Mesendoderm (in vitro differentiated cells): Measurements from ENCODE around the gene HHIP.

Source experiments
- DNase-seq: peaks from one replicate; pipeline ENCODE4 v3.0.0; 2013
- H2AK5ac ChIP-seq: 2 replicates; pipeline ENCODE4 v1.6.1; 2013; ENCODE audit warnings: low read length, inconsistent platforms
- H2BK120ac ChIP-seq: 2 replicates; pipeline ENCODE4 v1.6.1; 2013; ENCODE audit warnings: low read depth, mild to moderate bottlenecking, low read length, moderate library complexity, mixed read lengths
- H2BK15ac ChIP-seq: replicated peaks from 2 replicates; pipeline ENCODE4 v1.6.1; 2013; ENCODE audit warnings: low read depth, mild to moderate bottlenecking, moderate library complexity
- H2BK5ac ChIP-seq: 2 replicates; pipeline ENCODE4 v1.6.1; 2013; ENCODE audit warnings: low read length, inconsistent platforms
- H3K18ac ChIP-seq: 2 replicates; pipeline ENCODE4 v1.6.1; 2013; ENCODE audit warnings: mild to moderate bottlenecking, low read length, mixed read lengths
- H3K23ac ChIP-seq: one replicate; pipeline ENCODE4 v1.6.1; 2013; ENCODE audit warnings: low read length
- H3K27ac ChIP-seq: 2 replicates; pipeline ENCODE4 v1.5.1; 2013; ENCODE audit warnings: low read depth, mild to moderate bottlenecking, inconsistent platforms, low read length, moderate library complexity
- H3K27me3 ChIP-seq: 2 replicates; pipeline ENCODE4 v1.6.1; 2013; ENCODE audit warnings: low read length, control low read depth, mild to moderate bottlenecking, inconsistent platforms; ENCODE audit not compliant: insufficient read depth, poor library complexity
- H3K36me3 ChIP-seq: 2 replicates; pipeline ENCODE4 v1.6.1; 2013; ENCODE audit warnings: low read length, inconsistent platforms; ENCODE audit not compliant: control insufficient read depth, insufficient read depth
- H3K4ac ChIP-seq: one replicate; pipeline ENCODE4 v1.6.1; 2013; ENCODE audit warnings: low read depth, mild to moderate bottlenecking, low read length, moderate library complexity
- H3K4me1 ChIP-seq: 2 replicates; pipeline ENCODE4 v1.6.1; 2013; ENCODE audit warnings: low read depth, low read length, inconsistent platforms; ENCODE audit not compliant: control insufficient read depth
- H3K4me2 ChIP-seq: 2 replicates; pipeline ENCODE4 v1.6.1; 2013; ENCODE audit warnings: low read length
- H3K4me3 ChIP-seq: 2 replicates; pipeline ENCODE4 v1.5.1; 2013; ENCODE audit warnings: mild to moderate bottlenecking, low read length
- H3K56ac ChIP-seq: one replicate; pipeline ENCODE4 v1.6.1; 2013; ENCODE audit warnings: low read length
- H3K79me1 ChIP-seq: 2 replicates; pipeline ENCODE4 v1.6.1; 2013; ENCODE audit warnings: low read length, inconsistent platforms
- H3K79me2 ChIP-seq: 2 replicates; pipeline ENCODE4 v1.6.1; 2013; ENCODE audit warnings: mild to moderate bottlenecking, low read length; ENCODE audit not compliant: control insufficient read depth, insufficient read depth
- H3K9ac ChIP-seq: 2 replicates; pipeline ENCODE4 v1.6.1; 2013; ENCODE audit warnings: low read length, inconsistent platforms
- H4K5ac ChIP-seq: one replicate; pipeline ENCODE4 v1.6.1; 2013; ENCODE audit warnings: low read length
- H4K8ac ChIP-seq: one replicate; pipeline ENCODE4 v1.6.1; 2013; ENCODE audit warnings: low read depth, mild to moderate bottlenecking, control low read depth, low read length, moderate library complexity
- WGBS: extraction: QIAGEN DNeasy Blood & Tissue Kit; methylation state at CpG from one replicate; pipeline ENCODE4 v1.1.7; 2013; ENCODE audit warnings: low lambda C conversion rate, missing lambda C conversion rate; ENCODE audit not compliant: insufficient coverage; ENCODE audit errors: extremely low coverage; 5-methylcytosine and 5-hydroxymethylcytosine counted together

The HHIP gene

GRCh38 chr4:144674711-144675110 is 28.8 kb downstream of the HHIP start:
- H3K9ac ChIP-seq: no peak overlapping the region
- H3K18ac ChIP-seq: no peak overlapping the region
- H3K56ac ChIP-seq: no peak overlapping the region
- H3K36me3 ChIP-seq: no peaks in the 10 kb centered on the region
- H2BK15ac ChIP-seq: no peak overlapping the region
- H3K79me1 ChIP-seq: no peaks in the 10 kb centered on the region
- H3K79me2 ChIP-seq: no peaks in the 10 kb centered on the region
- H4K5ac ChIP-seq: no peak overlapping the region
- no peaks in the 10 kb centered on the region for H3K27me3 ChIP-seq
- H2BK5ac ChIP-seq: no peak overlapping the region
- H3K4me2 ChIP-seq: no peak overlapping the region
- H3K4ac ChIP-seq: no peak overlapping the region
- no peak overlapping the region for H3K27ac ChIP-seq
- no peak overlapping the region for H3K4me3 ChIP-seq
- no peak overlapping the region for H4K8ac ChIP-seq
- no CpG with 5 or more reads among the region's 1 CpG for WGBS
- H3K4me1 ChIP-seq: no peaks in the 10 kb centered on the region
- H2AK5ac ChIP-seq: no peak overlapping the region
- no peak overlapping the region for H2BK120ac ChIP-seq
- H3K23ac ChIP-seq: no peak overlapping the region
- DNase-seq: no peak

GRCh38 chr4:144681806-144682205 is 35.9 kb downstream of the HHIP start:
- Histone ChIP-seq H3K4me1 (no peaks in the 10 kb centered on the region), H3K4me2 (no peak overlapping the region), H3K18ac (no peak overlapping the region), H3K9ac (no peak overlapping the region), H2BK15ac (no peak overlapping the region), H3K27ac (no peak overlapping the region), H2BK120ac (no peak overlapping the region), H3K36me3 (no peaks in the 10 kb centered on the region), H3K4ac (no peak overlapping the region), H4K8ac (no peak overlapping the region), H2BK5ac (no peak overlapping the region), H3K79me2 (no peaks in the 10 kb centered on the region), H2AK5ac (no peak overlapping the region), H3K23ac (no peak overlapping the region), H4K5ac (no peak overlapping the region), H3K56ac (no peak overlapping the region), H3K4me3 (no peak overlapping the region), H3K27me3 (no peaks in the 10 kb centered on the region), H3K79me1 (no peaks in the 10 kb centered on the region)
- DNase-seq: no peak
- WGBS: no CpG with 5 or more reads among the region's 3 CpGs

GRCh38 chr4:144683516-144683915 is 37.6 kb downstream of the HHIP start:
- DNase-seq: no peak
- no peak overlapping the region for H3K4ac ChIP-seq
- no peak overlapping the region for H2BK120ac ChIP-seq
- no peak overlapping the region for H3K23ac ChIP-seq
- H3K4me3 ChIP-seq: no peak overlapping the region
- H3K56ac ChIP-seq: no peak overlapping the region
- H4K8ac ChIP-seq: no peak overlapping the region
- no peak overlapping the region for H3K4me2 ChIP-seq
- no peaks in the 10 kb centered on the region for H3K27me3 ChIP-seq
- H3K79me1 ChIP-seq: no peaks in the 10 kb centered on the region
- no peak overlapping the region for H3K18ac ChIP-seq
- no peaks in the 10 kb centered on the region for H3K79me2 ChIP-seq
- H3K27ac ChIP-seq: no peak overlapping the region
- no peak overlapping the region for H2AK5ac ChIP-seq
- H2BK15ac ChIP-seq: no peak overlapping the region
- no peaks in the 10 kb centered on the region for H3K4me1 ChIP-seq
- no peak overlapping the region for H3K9ac ChIP-seq
- WGBS: no CpG with 5 or more reads among the region's 8 CpGs
- H2BK5ac ChIP-seq: no peak overlapping the region
- no peak overlapping the region for H4K5ac ChIP-seq
- H3K36me3 ChIP-seq: no peaks in the 10 kb centered on the region

- no peak overlapping the region for H3K4ac ChIP-seq
- H2AK5ac ChIP-seq: no peak overlapping the region
- no peak overlapping the region for H3K4me2 ChIP-seq
- DNase-seq: no peak
- H3K4me3 ChIP-seq: no peak overlapping the region
- H3K79me1 ChIP-seq: no peaks in the 10 kb centered on the region
- no peak overlapping the region for H3K9ac ChIP-seq
- no peak overlapping the region for H4K8ac ChIP-seq
- no peak overlapping the region for H3K18ac ChIP-seq
- H2BK15ac ChIP-seq: no peak overlapping the region
- H2BK5ac ChIP-seq: no peak overlapping the region
- H3K36me3 ChIP-seq: no peaks in the 10 kb centered on the region
- H3K27me3 ChIP-seq: no peaks in the 10 kb centered on the region
- H3K27ac ChIP-seq: no peak overlapping the region
- WGBS: no CpG with 5 or more reads among the region's 3 CpGs
- H3K4me1 ChIP-seq: no peaks in the 10 kb centered on the region
- no peak overlapping the region for H4K5ac ChIP-seq
- H3K79me2 ChIP-seq: no peaks in the 10 kb centered on the region
- no peak overlapping the region for H3K56ac ChIP-seq
- H3K23ac ChIP-seq: no peak overlapping the region
- H2BK120ac ChIP-seq: no peak overlapping the region
These were observed 40.0 kb downstream of the HHIP start for GRCh38 chr4:144685911-144686310.

- Histone ChIP-seq H3K18ac (no peak overlapping the region), H3K56ac (no peak overlapping the region), H3K27ac (no peak overlapping the region), H3K4me2 (no peak overlapping the region), H2BK5ac (no peak overlapping the region), H3K79me1 (no peaks in the 10 kb centered on the region), H3K36me3 (no peaks in the 10 kb centered on the region), H3K9ac (no peak overlapping the region), H2BK15ac (no peak overlapping the region), H3K4me1 (no peaks in the 10 kb centered on the region), H3K4me3 (no peak overlapping the region), H2AK5ac (no peak overlapping the region), H3K4ac (no peak overlapping the region), H3K23ac (no peak overlapping the region), H3K27me3 (no peaks in the 10 kb centered on the region), H3K79me2 (no peaks in the 10 kb centered on the region), H2BK120ac (no peak overlapping the region), H4K5ac (no peak overlapping the region), H4K8ac (no peak overlapping the region)
- DNase-seq: no peak
- WGBS: no CpG with 5 or more reads among the region's 2 CpGs
These were observed 41.0 kb downstream of the HHIP start for GRCh38 chr4:144686921-144687320.

- Histone ChIP-seq H3K56ac (no peak overlapping the region), H2AK5ac (no peak overlapping the region), H2BK120ac (no peak overlapping the region), H2BK5ac (no peak overlapping the region), H3K4me1 (no peaks in the 10 kb centered on the region), H3K9ac (no peak overlapping the region), H3K79me1 (no peaks in the 10 kb centered on the region), H2BK15ac (no peak overlapping the region), H4K8ac (no peak overlapping the region), H3K27ac (no peak overlapping the region), H3K4me3 (no peak overlapping the region), H3K27me3 (no peaks in the 10 kb centered on the region), H3K23ac (no peak overlapping the region), H3K79me2 (no peaks in the 10 kb centered on the region), H3K4me2 (no peak overlapping the region), H4K5ac (no peak overlapping the region), H3K18ac (no peak overlapping the region), H3K36me3 (no peaks in the 10 kb centered on the region), H3K4ac (no peak overlapping the region)
- WGBS: no CpG with 5 or more reads among the region's 1 CpG
- DNase-seq: no peak
These were observed 41.5 kb downstream of the HHIP start for GRCh38 chr4:144687466-144687865.
